Thyroid gland (tissue), 4 donors: ENCODE data around the gene AMACR.

Source experiments
- POLR2A ChIP-seq, 2 donors: fragments of 450-650 bp; IDR thresholded peaks; one replicate each; pipeline ENCODE4 v1.6.1; 2017; ENCODE audit warnings: antibody characterized with exemption in 2 of 2, mild to moderate bottlenecking in 2 of 2, moderate library complexity in 1 of 2
- TF ChIP-seq, protein P1 (sequence below), 6 experiments: fragments of 200-600 bp in 3 of 6; fragments of 450-650 bp in 3 of 6; sonication (generic) in 3 of 6; IDR thresholded peaks; one replicate each; pipeline ENCODE4 v1.5.1; 2016 to 2019; ENCODE audit warnings: antibody characterized with exemption in 6 of 6, mild to moderate bottlenecking in 2 of 6, inconsistent platforms in 1 of 6, moderate library complexity in 1 of 6

DNA sequence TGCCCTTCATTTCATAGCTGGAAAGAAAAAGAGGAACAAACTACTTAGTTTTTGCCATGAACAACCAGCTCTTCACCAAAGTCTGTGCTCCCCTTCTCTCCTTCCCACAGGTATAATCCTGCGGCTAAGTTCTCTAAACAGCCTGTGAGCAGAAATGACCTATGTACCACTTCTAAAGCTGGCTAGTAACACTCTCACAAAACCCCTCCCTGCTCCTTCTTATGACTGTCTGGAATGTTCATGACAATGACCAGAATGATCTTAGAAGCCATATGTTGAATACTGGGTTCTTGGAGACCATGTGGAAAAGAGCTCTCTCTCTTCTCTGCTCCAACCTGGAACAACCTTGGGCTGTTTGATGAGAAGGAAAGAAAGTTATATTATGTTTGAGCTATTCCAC lies 12.9 kb upstream of the AMACR start:
- TF ChIP-seq, protein P1, sequence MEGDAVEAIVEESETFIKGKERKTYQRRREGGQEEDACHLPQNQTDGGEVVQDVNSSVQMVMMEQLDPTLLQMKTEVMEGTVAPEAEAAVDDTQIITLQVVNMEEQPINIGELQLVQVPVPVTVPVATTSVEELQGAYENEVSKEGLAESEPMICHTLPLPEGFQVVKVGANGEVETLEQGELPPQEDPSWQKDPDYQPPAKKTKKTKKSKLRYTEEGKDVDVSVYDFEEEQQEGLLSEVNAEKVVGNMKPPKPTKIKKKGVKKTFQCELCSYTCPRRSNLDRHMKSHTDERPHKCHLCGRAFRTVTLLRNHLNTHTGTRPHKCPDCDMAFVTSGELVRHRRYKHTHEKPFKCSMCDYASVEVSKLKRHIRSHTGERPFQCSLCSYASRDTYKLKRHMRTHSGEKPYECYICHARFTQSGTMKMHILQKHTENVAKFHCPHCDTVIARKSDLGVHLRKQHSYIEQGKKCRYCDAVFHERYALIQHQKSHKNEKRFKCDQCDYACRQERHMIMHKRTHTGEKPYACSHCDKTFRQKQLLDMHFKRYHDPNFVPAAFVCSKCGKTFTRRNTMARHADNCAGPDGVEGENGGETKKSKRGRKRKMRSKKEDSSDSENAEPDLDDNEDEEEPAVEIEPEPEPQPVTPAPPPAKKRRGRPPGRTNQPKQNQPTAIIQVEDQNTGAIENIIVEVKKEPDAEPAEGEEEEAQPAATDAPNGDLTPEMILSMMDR (IDR thresholded peaks at IDR 0.05): no peak
- TF ChIP-seq POLR2A (IDR thresholded peaks at IDR 0.05): no peak
